ENCODE measurements around the gene ZNF879.

ZNF879 gene

DNA sequence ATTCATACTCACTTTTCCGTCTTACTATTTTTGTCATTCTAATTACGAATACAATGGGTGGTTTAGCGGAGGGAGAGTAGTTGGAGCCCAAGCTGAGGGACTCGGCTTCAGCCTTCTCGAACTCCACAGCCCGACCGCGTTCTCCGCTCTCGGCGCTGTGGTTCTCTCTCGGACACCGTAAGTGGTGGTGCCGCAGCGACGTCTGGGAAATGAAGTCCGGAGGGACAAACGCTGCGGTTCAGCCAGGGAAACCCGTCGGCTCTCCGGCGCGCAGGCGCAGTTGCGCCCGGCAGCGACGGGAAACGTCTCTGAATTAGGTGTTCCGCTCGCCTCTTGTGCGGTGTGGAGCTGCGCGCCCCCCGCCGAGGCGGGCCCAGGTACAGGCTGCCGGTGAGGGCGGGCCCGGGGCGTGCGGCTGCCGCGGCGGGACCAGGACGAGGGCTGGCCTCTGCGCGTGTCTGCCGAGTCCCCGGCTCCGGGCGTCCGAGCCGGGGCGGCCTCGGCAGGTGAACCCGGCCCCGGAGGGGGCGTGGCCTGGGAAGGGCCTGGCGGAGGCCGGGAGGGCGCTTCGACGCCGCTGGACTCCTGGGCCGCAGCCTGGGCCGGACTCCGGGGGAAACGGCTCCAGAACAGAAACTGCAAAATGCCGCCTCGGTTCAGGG is at the start of gene ZNF879:
TSS of gene ZNF879 (plus strand) at position 277 of the 662 bp plus-strand sequence. CDS start 1,201 bp downstream, outside the sequence.
- ChIA-PET CTCF (interaction anchor here (0.7 kb wide), 1 partner anchor 823 kb away, joined by 3 read pairs; no protein-coding TSS in a partner anchor), POLR2A (interaction anchor here (1.0 kb wide), 1 partner anchor 36 kb away, joined by 3 read pairs; the partner anchor contains the start of gene ZNF354C)
- H3K27ac ChIP-seq (ENCODE audit: extremely low read depth, low read depth, low read length) = no peak within 1 kb of the TSS
- TF ChIP-seq ZNF558 (tag by site-specific recombination; IDR thresholded peaks at IDR 0.05) (no peak), ZXDB (tag by site-specific recombination; IDR thresholded peaks at IDR 0.05) (peak; percentile 99), ZBTB6 (tag by site-specific recombination; IDR thresholded peaks at IDR 0.05) (peak; percentile 55), GLIS1 (tag by site-specific recombination; IDR thresholded peaks at IDR 0.05) (peak; percentile 52; the same call in 1 of the 2 replicates), KLF17 (tag by site-specific recombination; IDR thresholded peaks at IDR 0.05) (0 out of 2 replicates have a peak, but pooled peaks have one; percentile 29), ZNF76 (tag by site-specific recombination; IDR thresholded peaks at IDR 0.05; ENCODE audit: borderline replicate concordance, low read depth) (peak; percentile 87; the same call in 1 of the 2 replicates), ZNF2 (tag by site-specific recombination; IDR thresholded peaks at IDR 0.05) (peak; percentile 70; the same call in 1 of the 2 replicates), ZNF645 (tag by site-specific recombination; IDR thresholded peaks at IDR 0.05) (no peak), ZBTB8A (tag by site-specific recombination; IDR thresholded peaks at IDR 0.05) (peak; percentile 81), KLF10 (tag by site-specific recombination; IDR thresholded peaks at IDR 0.05) (0 out of 2 replicates have a peak, but pooled peaks have one; percentile 29), ZNF521 (tag by site-specific recombination; IDR thresholded peaks at IDR 0.05) (no peak), ZNF341 (tag by site-specific recombination; IDR thresholded peaks at IDR 0.05; ENCODE audit: low read depth) (0 out of 2 replicates have a peak, but pooled peaks have one; percentile 16), SETDB1 (IDR thresholded peaks at IDR 0.05; ENCODE audit: insufficient read length, low read length) (peak; percentile 59), ZNF510 (tag by site-specific recombination; IDR thresholded peaks at IDR 0.05; ENCODE audit: insufficient replicate concordance) (no peak), ZNF518A (tag by site-specific recombination; conservative IDR thresholded peaks at IDR 0.05; ENCODE audit: low read depth) (peak; percentile 51), ZNF785 (tag by site-specific recombination; IDR thresholded peaks at IDR 0.05) (no peak), MYNN (tag by site-specific recombination; IDR thresholded peaks at IDR 0.05; ENCODE audit: borderline replicate concordance) (no peak), MEIS1 (CRISPR knock-in tag; IDR thresholded peaks at IDR 0.05; ENCODE audit: borderline replicate concordance) (no peak), ZNF610 (tag by site-specific recombination; IDR thresholded peaks at IDR 0.05; ENCODE audit: borderline replicate concordance) (peak; percentile 74; the same call in 1 of the 2 replicates), ZNF660 (tag by site-specific recombination; IDR thresholded peaks at IDR 0.05) (peak; percentile 76), HOXD13 (CRISPR knock-in tag; IDR thresholded peaks at IDR 0.05; ENCODE audit: borderline replicate concordance) (no peak)
- TF ChIP-seq, protein P1, sequence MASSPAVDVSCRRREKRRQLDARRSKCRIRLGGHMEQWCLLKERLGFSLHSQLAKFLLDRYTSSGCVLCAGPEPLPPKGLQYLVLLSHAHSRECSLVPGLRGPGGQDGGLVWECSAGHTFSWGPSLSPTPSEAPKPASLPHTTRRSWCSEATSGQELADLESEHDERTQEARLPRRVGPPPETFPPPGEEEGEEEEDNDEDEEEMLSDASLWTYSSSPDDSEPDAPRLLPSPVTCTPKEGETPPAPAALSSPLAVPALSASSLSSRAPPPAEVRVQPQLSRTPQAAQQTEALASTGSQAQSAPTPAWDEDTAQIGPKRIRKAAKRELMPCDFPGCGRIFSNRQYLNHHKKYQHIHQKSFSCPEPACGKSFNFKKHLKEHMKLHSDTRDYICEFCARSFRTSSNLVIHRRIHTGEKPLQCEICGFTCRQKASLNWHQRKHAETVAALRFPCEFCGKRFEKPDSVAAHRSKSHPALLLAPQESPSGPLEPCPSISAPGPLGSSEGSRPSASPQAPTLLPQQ (tag by site-specific recombination; IDR thresholded peaks at IDR 0.05) = peak; percentile 29; the same call in 1 of the 2 replicates
- TF ChIP-seq, protein P2, sequence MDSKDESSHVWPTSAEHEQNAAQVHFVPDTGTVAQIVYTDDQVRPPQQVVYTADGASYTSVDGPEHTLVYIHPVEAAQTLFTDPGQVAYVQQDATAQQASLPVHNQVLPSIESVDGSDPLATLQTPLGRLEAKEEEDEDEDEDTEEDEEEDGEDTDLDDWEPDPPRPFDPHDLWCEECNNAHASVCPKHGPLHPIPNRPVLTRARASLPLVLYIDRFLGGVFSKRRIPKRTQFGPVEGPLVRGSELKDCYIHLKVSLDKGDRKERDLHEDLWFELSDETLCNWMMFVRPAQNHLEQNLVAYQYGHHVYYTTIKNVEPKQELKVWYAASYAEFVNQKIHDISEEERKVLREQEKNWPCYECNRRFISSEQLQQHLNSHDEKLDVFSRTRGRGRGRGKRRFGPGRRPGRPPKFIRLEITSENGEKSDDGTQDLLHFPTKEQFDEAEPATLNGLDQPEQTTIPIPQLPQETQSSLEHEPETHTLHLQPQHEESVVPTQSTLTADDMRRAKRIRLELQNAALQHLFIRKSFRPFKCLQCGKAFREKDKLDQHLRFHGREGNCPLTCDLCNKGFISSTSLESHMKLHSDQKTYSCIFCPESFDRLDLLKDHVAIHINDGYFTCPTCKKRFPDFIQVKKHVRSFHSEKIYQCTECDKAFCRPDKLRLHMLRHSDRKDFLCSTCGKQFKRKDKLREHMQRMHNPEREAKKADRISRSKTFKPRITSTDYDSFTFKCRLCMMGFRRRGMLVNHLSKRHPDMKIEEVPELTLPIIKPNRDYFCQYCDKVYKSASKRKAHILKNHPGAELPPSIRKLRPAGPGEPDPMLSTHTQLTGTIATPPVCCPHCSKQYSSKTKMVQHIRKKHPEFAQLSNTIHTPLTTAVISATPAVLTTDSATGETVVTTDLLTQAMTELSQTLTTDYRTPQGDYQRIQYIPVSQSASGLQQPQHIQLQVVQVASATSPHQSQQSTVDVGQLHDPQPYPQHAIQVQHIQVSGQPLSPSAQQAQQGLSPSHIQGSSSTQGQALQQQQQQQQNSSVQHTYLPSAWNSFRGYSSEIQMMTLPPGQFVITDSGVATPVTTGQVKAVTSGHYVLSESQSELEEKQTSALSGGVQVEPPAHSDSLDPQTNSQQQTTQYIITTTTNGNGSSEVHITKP (tag by site-specific recombination; IDR thresholded peaks at IDR 0.05) = peak; percentile 22; the same call in 1 of the 2 replicates

More for the DNA sequence above, at the start of gene ZNF879:
- H3K9me3 ChIP-seq (ENCODE audit: control insufficient read depth, insufficient read depth, low read depth, low read length) = no peaks in the 10 kb centered on the region; the same call in none of the 2 replicates
- peak within 1 kb of the TSS; percentile 45 for H3K4me3 ChIP-seq (ENCODE audit: low read depth, low read length)
- H3K4me1 ChIP-seq (ENCODE audit: control insufficient read depth, insufficient read depth, low read length) = no peaks in the 10 kb centered on the region
- peaks cover 4 to 37% of the 10 kb centered on the region in 2 experiments; a peak in 2 of 3 replicates for H3K36me3 ChIP-seq (ENCODE audit: control insufficient read depth in 2 of 2, insufficient read depth in 1 of 2, low read length in 2 of 2)

Measured in HEK293 (cell line).